ENCODE measurements around the gene TIMD4.
A peak's percentile ranks its signal among the peaks of the same experiment; 100 is the strongest.
"Not testable (repeated sequence)": the region's sequence is repeated elsewhere in the genome, so short reads cannot be mapped to it uniquely, and the experiment has no call there.

The TIMD4 gene

GRCh38 chr5:156963125-156963524, at the start of gene TIMD4:
Gene TIMD4, minus strand, starts transcription at chr5:156963226. Its CDS starts 28 bp downstream, at chr5:156963198.
- DNase-seq: no peak
- in situ Hi-C loops (cut with MboI; ENCODE audit: low pct_unique_long_range_greater_than_20kb, low sequenced_read_pairs): no loop called here

DNA sequence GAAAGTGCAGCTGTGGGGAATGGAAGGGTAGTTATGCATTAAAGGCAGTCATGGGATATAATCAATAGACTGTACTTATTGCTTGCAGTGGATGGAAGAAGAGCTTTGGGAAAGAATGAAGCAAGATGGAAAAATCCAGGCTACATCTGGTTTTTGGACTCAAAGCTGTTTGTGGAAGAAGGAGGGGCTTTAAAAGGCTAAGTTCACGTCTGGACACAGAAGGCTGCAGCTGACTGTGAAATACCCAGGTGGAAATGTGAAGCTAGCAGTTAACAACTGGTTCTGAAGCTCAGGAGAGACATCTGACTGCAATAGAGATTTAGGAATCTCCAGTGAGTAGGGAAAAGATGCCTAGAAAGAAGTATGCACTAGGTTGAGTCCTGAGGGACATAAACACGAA, 43.2 kb upstream of the TIMD4 start:
- in situ Hi-C loops (cut with MboI; ENCODE audit: low pct_unique_long_range_greater_than_20kb, low sequenced_read_pairs): no loop called here

GRCh38 chr5:157004893-157005551, 42.0 kb upstream of the TIMD4 start:
- DNase-seq: no peak
- in situ Hi-C loops (cut with MboI; ENCODE audit: low pct_unique_long_range_greater_than_20kb, low sequenced_read_pairs): no loop called here

More for the DNA sequence above, 43.2 kb upstream of the TIMD4 start:
- DNase-seq: no peak

- in situ Hi-C loops (cut with MboI; ENCODE audit: low pct_unique_long_range_greater_than_20kb, low sequenced_read_pairs): no loop called here
- no peak for DNase-seq
These were observed 28.7 kb upstream of the TIMD4 start for GRCh38 chr5:156991714-156992113.

DNA sequence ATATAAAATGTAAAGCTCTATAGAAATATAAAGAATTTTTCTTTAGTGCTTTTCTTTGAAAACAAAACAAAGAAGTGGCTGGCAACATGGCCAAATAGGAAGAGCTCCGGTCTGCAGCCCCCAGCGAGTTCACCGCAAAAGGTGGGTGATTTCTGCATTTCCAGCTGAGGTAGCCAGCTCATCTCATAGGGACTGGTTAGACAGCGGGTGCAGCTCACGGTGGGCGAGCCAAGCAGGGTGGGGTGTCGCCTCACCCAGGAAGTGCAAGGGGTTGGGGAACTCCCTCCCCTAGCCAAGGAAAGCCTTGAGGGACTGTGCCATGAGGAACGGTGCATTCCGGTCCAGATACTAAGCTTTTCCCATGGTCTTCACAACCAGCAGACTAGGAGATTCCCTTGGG, 21.0 kb upstream of the TIMD4 start:
- no peak for DNase-seq
- in situ Hi-C loops (cut with MboI; ENCODE audit: low pct_unique_long_range_greater_than_20kb, low sequenced_read_pairs): no loop called here

- in situ Hi-C loops (cut with MboI; ENCODE audit: low pct_unique_long_range_greater_than_20kb, low sequenced_read_pairs): no loop called here
- DNase-seq: peak; percentile 47
These were observed 18.5 kb upstream of the TIMD4 start for GRCh38 chr5:156981481-156981880.

GRCh38 chr5:156974328-156974727, 11.3 kb upstream of the TIMD4 start:
- no peak for DNase-seq
- in situ Hi-C loops (cut with MboI; ENCODE audit: low pct_unique_long_range_greater_than_20kb, low sequenced_read_pairs): no loop called here

DNA sequence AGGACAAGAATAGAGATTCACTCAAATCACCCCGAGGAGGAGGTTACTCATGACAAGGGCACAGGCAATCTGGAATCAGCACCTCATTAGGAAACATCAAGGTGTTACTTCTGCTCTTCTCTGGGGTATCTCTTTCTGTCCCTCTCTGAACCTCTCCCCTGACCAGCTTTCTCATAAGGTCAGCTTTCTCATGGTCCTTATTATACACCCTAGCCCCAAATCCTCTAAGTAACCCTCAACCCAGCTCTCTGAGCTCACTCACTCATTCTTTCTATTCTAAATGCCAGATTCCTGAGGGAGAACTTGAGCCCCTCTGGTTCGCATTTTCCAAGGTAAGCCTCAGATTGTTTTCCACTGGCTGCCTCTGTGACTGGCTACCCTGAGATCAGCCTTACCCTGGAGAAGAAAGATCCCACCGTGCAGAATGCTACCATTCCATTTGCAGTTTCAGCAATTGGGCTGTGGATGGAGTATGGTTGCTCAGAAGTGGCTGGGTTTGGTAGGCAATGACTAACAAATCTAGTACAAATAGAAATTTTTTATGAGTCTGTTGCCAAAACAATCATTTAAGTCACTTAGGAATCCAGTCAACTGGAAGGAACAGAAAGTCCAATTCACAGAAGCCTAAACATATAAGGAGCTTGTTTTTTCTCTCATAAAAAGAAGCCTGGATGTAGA, 9.0 kb upstream of the TIMD4 start:
- no peak for DNase-seq
- in situ Hi-C loops (cut with MboI; ENCODE audit: low pct_unique_long_range_greater_than_20kb, low sequenced_read_pairs): no loop called here

- no peak for DNase-seq
- in situ Hi-C loops (cut with MboI; ENCODE audit: low pct_unique_long_range_greater_than_20kb, low sequenced_read_pairs): no loop called here
These were observed 8.4 kb upstream of the TIMD4 start for GRCh38 chr5:156971415-156971814.

- DNase-seq; in situ Hi-C loops (cut with MboI; ENCODE audit: low pct_unique_long_range_greater_than_20kb, low sequenced_read_pairs): not testable (repeated sequence)
These were observed 4.4 kb upstream of the TIMD4 start for GRCh38 chr5:156967386-156967785.

DNA sequence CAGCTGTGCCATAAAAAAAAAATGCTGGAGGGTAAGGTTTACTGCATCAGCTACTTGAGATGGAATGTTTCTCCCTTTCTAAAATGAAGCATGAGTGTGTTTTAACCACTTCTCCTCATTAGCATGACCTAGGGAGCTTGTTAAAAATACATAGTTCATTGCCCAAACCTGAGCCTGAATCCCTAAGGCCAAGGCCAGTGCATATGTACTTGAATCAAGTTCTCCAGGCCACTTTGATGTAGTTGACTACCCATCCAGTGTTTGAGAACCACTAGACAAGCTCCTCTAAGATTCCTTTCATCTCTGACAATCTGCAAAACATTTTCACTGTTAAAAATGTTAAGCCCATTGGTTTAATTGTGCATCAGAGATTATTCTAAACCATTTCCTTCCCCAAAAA, 6.7 kb downstream of the TIMD4 start:
- no peak for DNase-seq
- in situ Hi-C loops (cut with MboI; ENCODE audit: low pct_unique_long_range_greater_than_20kb, low sequenced_read_pairs): no loop called here

- in situ Hi-C loops (cut with MboI; ENCODE audit: low pct_unique_long_range_greater_than_20kb, low sequenced_read_pairs): no loop called here
- no peak for DNase-seq
These were observed 11.7 kb downstream of the TIMD4 start for GRCh38 chr5:156951359-156951758.

DNA sequence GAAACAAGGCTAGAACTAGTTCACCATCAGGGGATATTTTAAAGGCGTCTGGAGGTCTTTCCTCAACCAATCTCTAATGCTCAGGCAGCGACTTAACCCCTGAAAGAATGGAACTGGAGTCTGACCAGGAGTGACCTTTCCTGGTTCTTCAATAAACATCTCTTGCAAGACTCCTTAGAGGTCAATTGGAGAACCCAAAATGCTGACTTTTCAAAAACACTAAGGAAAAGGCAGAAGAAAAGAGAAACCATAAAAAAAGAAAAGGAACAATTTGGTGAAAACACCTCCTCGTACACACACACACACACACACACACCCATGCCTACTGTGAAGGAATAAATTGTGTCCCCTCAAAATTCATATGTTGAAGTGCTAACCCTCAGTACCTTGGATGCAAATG, 12.3 kb downstream of the TIMD4 start:
- no peak for DNase-seq
- in situ Hi-C loops (cut with MboI; ENCODE audit: low pct_unique_long_range_greater_than_20kb, low sequenced_read_pairs): no loop called here

DNA sequence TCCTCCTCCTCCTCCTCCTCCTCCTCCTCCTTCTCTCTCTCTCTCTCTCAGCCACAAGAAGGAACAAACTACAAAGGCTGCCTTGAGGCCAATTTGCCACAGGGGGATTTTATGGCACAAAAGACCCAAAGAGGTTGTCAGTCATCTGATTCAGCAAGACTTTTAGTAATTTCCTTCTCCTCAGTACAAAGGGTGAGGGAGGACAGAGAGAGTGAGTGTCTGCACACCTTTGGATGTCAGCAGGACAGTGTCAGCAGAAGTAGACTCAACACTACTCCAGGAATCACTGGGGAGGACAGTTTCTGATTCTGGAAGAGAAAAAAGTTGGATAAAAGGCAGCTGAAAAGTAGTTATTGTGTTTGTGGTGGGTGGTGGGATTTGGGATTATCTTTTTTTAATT, 13.6 kb downstream of the TIMD4 start:
- no peak for DNase-seq
- in situ Hi-C loops (cut with MboI; ENCODE audit: low pct_unique_long_range_greater_than_20kb, low sequenced_read_pairs): no loop called here

- no peak for DNase-seq
- in situ Hi-C loops (cut with MboI; ENCODE audit: low pct_unique_long_range_greater_than_20kb, low sequenced_read_pairs): no loop called here
These were observed 15.1 kb downstream of the TIMD4 start for GRCh38 chr5:156947925-156948324.

- DNase-seq: no peak
- in situ Hi-C loops (cut with MboI; ENCODE audit: low pct_unique_long_range_greater_than_20kb, low sequenced_read_pairs): no loop called here
These were observed 21.0 kb downstream of the TIMD4 start for GRCh38 chr5:156942064-156942463.

GRCh38 chr5:156940462-156940861, 22.6 kb downstream of the TIMD4 start:
- DNase-seq; in situ Hi-C loops (cut with MboI; ENCODE audit: low pct_unique_long_range_greater_than_20kb, low sequenced_read_pairs): not testable (repeated sequence)

- DNase-seq: no peak
- in situ Hi-C loops (cut with MboI; ENCODE audit: low pct_unique_long_range_greater_than_20kb, low sequenced_read_pairs): no loop called here
These were observed 26.1 kb downstream of the TIMD4 start for GRCh38 chr5:156936972-156937371.

DNA sequence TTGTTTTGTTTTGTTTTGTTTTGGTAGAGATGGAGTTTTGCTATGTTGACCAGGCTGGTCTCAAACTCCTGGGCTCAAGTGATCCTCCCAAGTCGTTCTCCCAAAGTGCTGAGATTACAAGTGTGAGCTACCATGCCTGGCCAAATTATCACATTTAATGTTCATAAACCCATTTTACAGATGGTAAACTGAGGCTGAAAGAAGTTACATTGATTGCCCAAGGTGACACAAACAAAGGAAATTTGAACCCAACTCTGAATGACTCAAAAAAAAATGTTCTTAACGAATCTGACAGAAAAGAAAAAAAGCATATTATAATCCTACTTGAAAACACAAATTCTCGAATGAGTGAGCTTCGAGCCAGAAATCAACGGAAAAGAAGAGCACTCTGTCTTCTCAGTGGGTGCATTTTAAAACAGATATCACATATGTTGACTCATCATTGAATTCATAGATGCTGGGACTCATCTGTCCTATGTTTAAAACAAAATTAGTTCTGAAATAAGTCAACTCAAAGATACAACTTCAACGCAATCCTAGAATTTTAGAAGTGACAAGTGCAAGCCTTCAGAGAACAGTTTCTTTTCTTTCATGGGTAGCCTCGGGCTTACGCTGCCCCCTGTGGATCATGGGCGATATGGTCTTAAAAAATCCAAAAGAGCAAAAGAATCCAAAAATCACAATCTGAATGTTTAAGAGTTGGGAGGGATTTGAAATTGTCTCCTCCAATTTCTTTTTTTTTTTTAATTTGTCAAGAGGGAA, 28.4 kb downstream of the TIMD4 start:
- in situ Hi-C loops (cut with MboI; ENCODE audit: low pct_unique_long_range_greater_than_20kb, low sequenced_read_pairs): no loop called here
- peak; percentile 32 for DNase-seq

GRCh38 chr5:156929366-156929948, 33.6 kb downstream of the TIMD4 start:
- DNase-seq: no peak
- in situ Hi-C loops (cut with MboI; ENCODE audit: low pct_unique_long_range_greater_than_20kb, low sequenced_read_pairs): no loop called here

Measured in KBM-7 (cell line).